ENCODE results near the gene FADS2.
A peak's percentile ranks its signal among the peaks of the same experiment; 100 is the strongest.

Gene FADS2
- total RNA-seq, result 0.26 to 23.3 (median 3.1) reads per million in 3 donors

GRCh38 chr11:61827571-61828378, at the start of gene FADS2:
Gene FADS2, plus strand, starts transcription at chr11:61828300. Its CDS starts 91 bp downstream, at chr11:61828391.
- peaks cover 16% of the 10 kb centered on the region for H3K27me3 ChIP-seq (replicated peaks; ENCODE audit: control insufficient read depth, insufficient read depth, low read length, poor library complexity, severe bottlenecking)
- DNase-seq, result peak; percentile 12 to 82 (median 50)
- no peaks in the 10 kb centered on the region for H3K36me3 ChIP-seq (ENCODE audit: control insufficient read depth, insufficient read depth, low read length)
- no peaks in the 10 kb centered on the region for H3K9me3 ChIP-seq (ENCODE audit: control insufficient read depth, low read length)
- H3K4me3 ChIP-seq (ENCODE audit: insufficient read depth, low read depth, low read length, poor library complexity, severe bottlenecking), result peak within 1 kb of the TSS; percentile 57
- H3K27ac ChIP-seq (ENCODE audit: insufficient read depth, low read length, poor library complexity, severe bottlenecking), result no peak within 1 kb of the TSS
- H3K4me1 ChIP-seq (ENCODE audit: control insufficient read depth, insufficient read depth, low read length, poor library complexity, severe bottlenecking), result peaks cover 23% of the 10 kb centered on the region

- no peak for DNase-seq
- no peak overlapping the region for H3K27ac ChIP-seq (ENCODE audit: insufficient read depth, low read length, poor library complexity, severe bottlenecking)
- no peaks in the 10 kb centered on the region for H3K27me3 ChIP-seq (replicated peaks; ENCODE audit: control insufficient read depth, insufficient read depth, low read length, poor library complexity, severe bottlenecking)
- no peak overlapping the region for H3K4me3 ChIP-seq (ENCODE audit: insufficient read depth, low read depth, low read length, poor library complexity, severe bottlenecking)
- no peaks in the 10 kb centered on the region for H3K9me3 ChIP-seq (ENCODE audit: control insufficient read depth, low read length)
- peaks cover 13% of the 10 kb centered on the region for H3K4me1 ChIP-seq (ENCODE audit: control insufficient read depth, insufficient read depth, low read length, poor library complexity, severe bottlenecking)
- H3K36me3 ChIP-seq (ENCODE audit: control insufficient read depth, insufficient read depth, low read length), result no peaks in the 10 kb centered on the region
Observed at GRCh38 chr11:61778357-61778886, 49.7 kb upstream of the FADS2 start.

GRCh38 chr11:61778920-61779650, 49.0 kb upstream of the FADS2 start:
- no peaks in the 10 kb centered on the region for H3K9me3 ChIP-seq (ENCODE audit: control insufficient read depth, low read length)
- no peak overlapping the region for H3K27ac ChIP-seq (ENCODE audit: insufficient read depth, low read length, poor library complexity, severe bottlenecking)
- H3K4me1 ChIP-seq (ENCODE audit: control insufficient read depth, insufficient read depth, low read length, poor library complexity, severe bottlenecking), result peaks cover 13% of the 10 kb centered on the region
- H3K36me3 ChIP-seq (ENCODE audit: control insufficient read depth, insufficient read depth, low read length), result no peaks in the 10 kb centered on the region
- no peak for DNase-seq
- no peaks in the 10 kb centered on the region for H3K27me3 ChIP-seq (replicated peaks; ENCODE audit: control insufficient read depth, insufficient read depth, low read length, poor library complexity, severe bottlenecking)
- no peak overlapping the region for H3K4me3 ChIP-seq (ENCODE audit: insufficient read depth, low read depth, low read length, poor library complexity, severe bottlenecking)

- no peak for DNase-seq
- no peak overlapping the region for H3K27ac ChIP-seq (ENCODE audit: insufficient read depth, low read length, poor library complexity, severe bottlenecking)
- H3K27me3 ChIP-seq (replicated peaks; ENCODE audit: control insufficient read depth, insufficient read depth, low read length, poor library complexity, severe bottlenecking), result no peaks in the 10 kb centered on the region
- peaks cover 13% of the 10 kb centered on the region for H3K4me1 ChIP-seq (ENCODE audit: control insufficient read depth, insufficient read depth, low read length, poor library complexity, severe bottlenecking)
- H3K36me3 ChIP-seq (ENCODE audit: control insufficient read depth, insufficient read depth, low read length), result peaks cover 7% of the 10 kb centered on the region
- no peaks in the 10 kb centered on the region for H3K9me3 ChIP-seq (ENCODE audit: control insufficient read depth, low read length)
- H3K4me3 ChIP-seq (ENCODE audit: insufficient read depth, low read depth, low read length, poor library complexity, severe bottlenecking), result no peak overlapping the region
Observed at GRCh38 chr11:61779666-61780525, 48.2 kb upstream of the FADS2 start.

GRCh38 chr11:61780581-61781162, 47.4 kb upstream of the FADS2 start:
- H3K4me1 ChIP-seq (ENCODE audit: control insufficient read depth, insufficient read depth, low read length, poor library complexity, severe bottlenecking), result peaks cover 13% of the 10 kb centered on the region
- H3K4me3 ChIP-seq (ENCODE audit: insufficient read depth, low read depth, low read length, poor library complexity, severe bottlenecking), result no peak overlapping the region
- no peaks in the 10 kb centered on the region for H3K9me3 ChIP-seq (ENCODE audit: control insufficient read depth, low read length)
- H3K27ac ChIP-seq (ENCODE audit: insufficient read depth, low read length, poor library complexity, severe bottlenecking), result no peak overlapping the region
- H3K27me3 ChIP-seq (replicated peaks; ENCODE audit: control insufficient read depth, insufficient read depth, low read length, poor library complexity, severe bottlenecking), result no peaks in the 10 kb centered on the region
- DNase-seq, result no peak
- H3K36me3 ChIP-seq (ENCODE audit: control insufficient read depth, insufficient read depth, low read length), result peaks cover 12% of the 10 kb centered on the region

GRCh38 chr11:61781585-61781984, 46.5 kb upstream of the FADS2 start:
- peaks cover 13% of the 10 kb centered on the region for H3K4me1 ChIP-seq (ENCODE audit: control insufficient read depth, insufficient read depth, low read length, poor library complexity, severe bottlenecking)
- no peak overlapping the region for H3K27ac ChIP-seq (ENCODE audit: insufficient read depth, low read length, poor library complexity, severe bottlenecking)
- H3K36me3 ChIP-seq (ENCODE audit: control insufficient read depth, insufficient read depth, low read length), result peaks cover 21% of the 10 kb centered on the region
- H3K9me3 ChIP-seq (ENCODE audit: control insufficient read depth, low read length), result no peaks in the 10 kb centered on the region
- H3K4me3 ChIP-seq (ENCODE audit: insufficient read depth, low read depth, low read length, poor library complexity, severe bottlenecking), result no peak overlapping the region
- DNase-seq, result no peak
- no peaks in the 10 kb centered on the region for H3K27me3 ChIP-seq (replicated peaks; ENCODE audit: control insufficient read depth, insufficient read depth, low read length, poor library complexity, severe bottlenecking)

- DNase-seq, result no peak
- Histone ChIP-seq H3K4me1 (ENCODE audit: control insufficient read depth, insufficient read depth, low read length, poor library complexity, severe bottlenecking) (peaks cover 7% of the 10 kb centered on the region), H3K27ac (ENCODE audit: insufficient read depth, low read length, poor library complexity, severe bottlenecking) (no peak overlapping the region), H3K27me3 (replicated peaks; ENCODE audit: control insufficient read depth, insufficient read depth, low read length, poor library complexity, severe bottlenecking) (no peaks in the 10 kb centered on the region), H3K9me3 (ENCODE audit: control insufficient read depth, low read length) (no peaks in the 10 kb centered on the region), H3K36me3 (ENCODE audit: control insufficient read depth, insufficient read depth, low read length) (peaks cover 28% of the 10 kb centered on the region), H3K4me3 (ENCODE audit: insufficient read depth, low read depth, low read length, poor library complexity, severe bottlenecking) (no peak overlapping the region)
Observed at GRCh38 chr11:61782299-61782698, 45.8 kb upstream of the FADS2 start.

- Histone ChIP-seq H3K27me3 (replicated peaks; ENCODE audit: control insufficient read depth, insufficient read depth, low read length, poor library complexity, severe bottlenecking) (no peaks in the 10 kb centered on the region), H3K36me3 (ENCODE audit: control insufficient read depth, insufficient read depth, low read length) (peaks cover 34% of the 10 kb centered on the region), H3K4me1 (ENCODE audit: control insufficient read depth, insufficient read depth, low read length, poor library complexity, severe bottlenecking) (peaks cover 2% of the 10 kb centered on the region), H3K9me3 (ENCODE audit: control insufficient read depth, low read length) (no peaks in the 10 kb centered on the region), H3K4me3 (ENCODE audit: insufficient read depth, low read depth, low read length, poor library complexity, severe bottlenecking) (no peak overlapping the region), H3K27ac (ENCODE audit: insufficient read depth, low read length, poor library complexity, severe bottlenecking) (no peak overlapping the region)
- no peak for DNase-seq
Observed at GRCh38 chr11:61782841-61783240, 45.3 kb upstream of the FADS2 start.

- DNase-seq, result no peak
- Histone ChIP-seq H3K27me3 (replicated peaks; ENCODE audit: control insufficient read depth, insufficient read depth, low read length, poor library complexity, severe bottlenecking) (no peaks in the 10 kb centered on the region), H3K36me3 (ENCODE audit: control insufficient read depth, insufficient read depth, low read length) (peaks cover 43% of the 10 kb centered on the region), H3K4me3 (ENCODE audit: insufficient read depth, low read depth, low read length, poor library complexity, severe bottlenecking) (no peak overlapping the region), H3K4me1 (ENCODE audit: control insufficient read depth, insufficient read depth, low read length, poor library complexity, severe bottlenecking) (no peaks in the 10 kb centered on the region), H3K9me3 (ENCODE audit: control insufficient read depth, low read length) (no peaks in the 10 kb centered on the region), H3K27ac (ENCODE audit: insufficient read depth, low read length, poor library complexity, severe bottlenecking) (no peak overlapping the region)
Observed at GRCh38 chr11:61783717-61784505, 44.2 kb upstream of the FADS2 start.
